ENCODE data around the gene WFIKKN2. TPM values are rescaled to one million over a fixed set of nuclear protein-coding genes. Genes with fewer than 3 reads are reported as not detected.

WFIKKN2 gene
- total and polyA plus RNA-seq, 2 of the 8 experiments (the other 6 are each of a cell fraction or from before 2014, with no cell fraction given), result 0.07 to 0.30 TPM

DNA sequence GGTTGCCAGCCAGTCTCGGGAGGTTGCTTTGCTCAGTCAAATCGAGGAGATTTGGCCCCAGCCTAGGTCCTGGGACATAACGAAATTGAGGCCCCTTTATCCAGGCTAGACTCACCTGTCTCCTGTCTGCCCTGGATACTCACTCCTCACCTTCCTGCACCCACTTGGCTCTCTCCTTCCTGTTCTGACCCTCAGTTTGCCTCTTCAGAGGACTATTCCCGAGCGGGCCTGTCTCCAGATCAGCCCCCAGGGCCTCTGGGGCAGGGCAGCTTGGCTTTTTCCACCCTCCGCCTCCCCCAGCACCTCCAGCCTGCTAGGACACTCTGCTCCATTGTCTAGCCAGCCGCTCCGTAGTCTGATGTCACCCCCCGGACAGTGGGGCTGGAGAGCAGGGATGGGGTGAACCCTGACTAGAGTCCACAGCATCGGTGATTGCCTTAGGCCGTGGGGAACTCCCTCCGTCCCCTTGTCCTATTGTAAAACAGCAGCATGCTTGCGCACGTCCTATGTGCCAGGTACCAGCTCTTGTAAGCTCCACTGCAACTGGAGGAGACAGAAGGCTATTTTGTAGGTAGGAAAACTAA is 8.8 kb downstream of the WFIKKN2 start (continued):
- TF ChIP-seq, protein P1, sequence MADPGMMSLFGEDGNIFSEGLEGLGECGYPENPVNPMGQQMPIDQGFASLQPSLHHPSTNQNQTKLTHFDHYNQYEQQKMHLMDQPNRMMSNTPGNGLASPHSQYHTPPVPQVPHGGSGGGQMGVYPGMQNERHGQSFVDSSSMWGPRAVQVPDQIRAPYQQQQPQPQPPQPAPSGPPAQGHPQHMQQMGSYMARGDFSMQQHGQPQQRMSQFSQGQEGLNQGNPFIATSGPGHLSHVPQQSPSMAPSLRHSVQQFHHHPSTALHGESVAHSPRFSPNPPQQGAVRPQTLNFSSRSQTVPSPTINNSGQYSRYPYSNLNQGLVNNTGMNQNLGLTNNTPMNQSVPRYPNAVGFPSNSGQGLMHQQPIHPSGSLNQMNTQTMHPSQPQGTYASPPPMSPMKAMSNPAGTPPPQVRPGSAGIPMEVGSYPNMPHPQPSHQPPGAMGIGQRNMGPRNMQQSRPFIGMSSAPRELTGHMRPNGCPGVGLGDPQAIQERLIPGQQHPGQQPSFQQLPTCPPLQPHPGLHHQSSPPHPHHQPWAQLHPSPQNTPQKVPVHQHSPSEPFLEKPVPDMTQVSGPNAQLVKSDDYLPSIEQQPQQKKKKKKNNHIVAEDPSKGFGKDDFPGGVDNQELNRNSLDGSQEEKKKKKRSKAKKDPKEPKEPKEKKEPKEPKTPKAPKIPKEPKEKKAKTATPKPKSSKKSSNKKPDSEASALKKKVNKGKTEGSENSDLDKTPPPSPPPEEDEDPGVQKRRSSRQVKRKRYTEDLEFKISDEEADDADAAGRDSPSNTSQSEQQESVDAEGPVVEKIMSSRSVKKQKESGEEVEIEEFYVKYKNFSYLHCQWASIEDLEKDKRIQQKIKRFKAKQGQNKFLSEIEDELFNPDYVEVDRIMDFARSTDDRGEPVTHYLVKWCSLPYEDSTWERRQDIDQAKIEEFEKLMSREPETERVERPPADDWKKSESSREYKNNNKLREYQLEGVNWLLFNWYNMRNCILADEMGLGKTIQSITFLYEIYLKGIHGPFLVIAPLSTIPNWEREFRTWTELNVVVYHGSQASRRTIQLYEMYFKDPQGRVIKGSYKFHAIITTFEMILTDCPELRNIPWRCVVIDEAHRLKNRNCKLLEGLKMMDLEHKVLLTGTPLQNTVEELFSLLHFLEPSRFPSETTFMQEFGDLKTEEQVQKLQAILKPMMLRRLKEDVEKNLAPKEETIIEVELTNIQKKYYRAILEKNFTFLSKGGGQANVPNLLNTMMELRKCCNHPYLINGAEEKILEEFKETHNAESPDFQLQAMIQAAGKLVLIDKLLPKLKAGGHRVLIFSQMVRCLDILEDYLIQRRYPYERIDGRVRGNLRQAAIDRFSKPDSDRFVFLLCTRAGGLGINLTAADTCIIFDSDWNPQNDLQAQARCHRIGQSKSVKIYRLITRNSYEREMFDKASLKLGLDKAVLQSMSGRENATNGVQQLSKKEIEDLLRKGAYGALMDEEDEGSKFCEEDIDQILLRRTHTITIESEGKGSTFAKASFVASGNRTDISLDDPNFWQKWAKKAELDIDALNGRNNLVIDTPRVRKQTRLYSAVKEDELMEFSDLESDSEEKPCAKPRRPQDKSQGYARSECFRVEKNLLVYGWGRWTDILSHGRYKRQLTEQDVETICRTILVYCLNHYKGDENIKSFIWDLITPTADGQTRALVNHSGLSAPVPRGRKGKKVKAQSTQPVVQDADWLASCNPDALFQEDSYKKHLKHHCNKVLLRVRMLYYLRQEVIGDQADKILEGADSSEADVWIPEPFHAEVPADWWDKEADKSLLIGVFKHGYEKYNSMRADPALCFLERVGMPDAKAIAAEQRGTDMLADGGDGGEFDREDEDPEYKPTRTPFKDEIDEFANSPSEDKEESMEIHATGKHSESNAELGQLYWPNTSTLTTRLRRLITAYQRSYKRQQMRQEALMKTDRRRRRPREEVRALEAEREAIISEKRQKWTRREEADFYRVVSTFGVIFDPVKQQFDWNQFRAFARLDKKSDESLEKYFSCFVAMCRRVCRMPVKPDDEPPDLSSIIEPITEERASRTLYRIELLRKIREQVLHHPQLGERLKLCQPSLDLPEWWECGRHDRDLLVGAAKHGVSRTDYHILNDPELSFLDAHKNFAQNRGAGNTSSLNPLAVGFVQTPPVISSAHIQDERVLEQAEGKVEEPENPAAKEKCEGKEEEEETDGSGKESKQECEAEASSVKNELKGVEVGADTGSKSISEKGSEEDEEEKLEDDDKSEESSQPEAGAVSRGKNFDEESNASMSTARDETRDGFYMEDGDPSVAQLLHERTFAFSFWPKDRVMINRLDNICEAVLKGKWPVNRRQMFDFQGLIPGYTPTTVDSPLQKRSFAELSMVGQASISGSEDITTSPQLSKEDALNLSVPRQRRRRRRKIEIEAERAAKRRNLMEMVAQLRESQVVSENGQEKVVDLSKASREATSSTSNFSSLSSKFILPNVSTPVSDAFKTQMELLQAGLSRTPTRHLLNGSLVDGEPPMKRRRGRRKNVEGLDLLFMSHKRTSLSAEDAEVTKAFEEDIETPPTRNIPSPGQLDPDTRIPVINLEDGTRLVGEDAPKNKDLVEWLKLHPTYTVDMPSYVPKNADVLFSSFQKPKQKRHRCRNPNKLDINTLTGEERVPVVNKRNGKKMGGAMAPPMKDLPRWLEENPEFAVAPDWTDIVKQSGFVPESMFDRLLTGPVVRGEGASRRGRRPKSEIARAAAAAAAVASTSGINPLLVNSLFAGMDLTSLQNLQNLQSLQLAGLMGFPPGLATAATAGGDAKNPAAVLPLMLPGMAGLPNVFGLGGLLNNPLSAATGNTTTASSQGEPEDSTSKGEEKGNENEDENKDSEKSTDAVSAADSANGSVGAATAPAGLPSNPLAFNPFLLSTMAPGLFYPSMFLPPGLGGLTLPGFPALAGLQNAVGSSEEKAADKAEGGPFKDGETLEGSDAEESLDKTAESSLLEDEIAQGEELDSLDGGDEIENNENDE (IDR thresholded peaks at IDR 0.05; ENCODE audit: insufficient replicate concordance, low read length), result no peak

Measured in H1 (cell line).